Activated CD4-positive, alpha-beta T cell treated with anti-CD3 and anti-CD28 coated beads, Interleukin-2, amount 50 U/mL, for 48 hours (primary cell): ENCODE results near the gene PPP1R14D.
"Not testable (repeated sequence)": the region's sequence is repeated elsewhere in the genome, so short reads cannot be mapped to it uniquely, and the experiment has no call there.

Experiments used
- DNase-seq, 2 experiments: peaks; one replicate each; pipeline ENCODE4 v3.0.0-alpha.2; 2020

PPP1R14D gene

GRCh38 chr15:40828447-40829036 lies at the start of gene PPP1R14D:
PPP1R14D (minus strand) TSS chr15:40828708; CDS start chr15:40828641, 67 bp downstream.
- DNase-seq = no peak

GRCh38 chr15:40877694-40878093 lies 49.2 kb upstream of the PPP1R14D start:
- DNase-seq = no peak

- DNase-seq = no peak
These were observed 47.7 kb upstream of the PPP1R14D start for GRCh38 chr15:40875991-40876730.

GRCh38 chr15:40873694-40874561 lies 45.4 kb upstream of the PPP1R14D start, which contains the start of gene RHOV:
RHOV (minus strand) TSS chr15:40874234; CDS start chr15:40874139, 95 bp downstream.
- DNase-seq = peak; percentile 64 to 72

GRCh38 chr15:40872791-40873693 lies 44.5 kb upstream of the PPP1R14D start:
- DNase-seq = no peak

- peak; percentile 30 to 39 for DNase-seq
These were observed 43.5 kb upstream of the PPP1R14D start for GRCh38 chr15:40871749-40872617.

- DNase-seq = no peak
These were observed 42.2 kb upstream of the PPP1R14D start for GRCh38 chr15:40870716-40871115.

- no peak for DNase-seq
These were observed 41.2 kb upstream of the PPP1R14D start for GRCh38 chr15:40869686-40870085.

- no peak for DNase-seq
These were observed 38.7 kb upstream of the PPP1R14D start for GRCh38 chr15:40867199-40867598.

GRCh38 chr15:40863660-40864270 lies 35.3 kb upstream of the PPP1R14D start:
- DNase-seq = no peak

GRCh38 chr15:40861147-40861546 lies 32.6 kb upstream of the PPP1R14D start:
- DNase-seq = not testable (repeated sequence)

GRCh38 chr15:40859206-40859851 lies 30.8 kb upstream of the PPP1R14D start:
- peak; percentile 91 to 94 for DNase-seq

- DNase-seq = no peak
These were observed 30.2 kb upstream of the PPP1R14D start for GRCh38 chr15:40858706-40859105.

- DNase-seq = peak; percentile 85 to 88
These were observed 29.3 kb upstream of the PPP1R14D start for GRCh38 chr15:40857601-40858341.

- no peak for DNase-seq
These were observed 28.2 kb upstream of the PPP1R14D start for GRCh38 chr15:40856746-40857145.

- no peak for DNase-seq
These were observed 27.3 kb upstream of the PPP1R14D start for GRCh38 chr15:40855706-40856234.

GRCh38 chr15:40854161-40854560 lies 25.7 kb upstream of the PPP1R14D start:
- DNase-seq = no peak

GRCh38 chr15:40853241-40853890 lies 24.9 kb upstream of the PPP1R14D start:
- no peak for DNase-seq

- no peak for DNase-seq
These were observed 24.0 kb upstream of the PPP1R14D start for GRCh38 chr15:40852529-40852928.
